K562 (cell line): ENCODE results near the gene TAS2R1.

ENCODE experiments used
- BRCA1 ChIP-seq, 2 experiments: fragments of 450-650 bp in 1 of 2; sonication (generic) in 1 of 2; formaldehyde crosslinking in 1 of 2; IDR thresholded peaks; 2 replicates each; pipeline versions ENCODE4 v1.5.0 to v1.6.1; 2017 to 2020; ENCODE audit warnings: mild to moderate bottlenecking in 1 of 2, missing genetic modification reagents in 1 of 2
- CC2D1A ChIP-seq: fragments of 450-650 bp; IDR thresholded peaks from 2 replicates; pipeline ENCODE4 v1.6.1; 2017; ENCODE audit warnings: mild to moderate bottlenecking
- ELF1 ChIP-seq: fragments of 200-800 bp; sonication (Bioruptor generic); IDR thresholded peaks from 2 replicates; pipeline ENCODE4 v1.6.1; 2016; ENCODE audit warnings: missing genetic modification characterization, missing compliant biosample characterization
- FOXJ3 ChIP-seq: sonication (generic); formaldehyde crosslinking; IDR thresholded peaks from 2 replicates; pipeline ENCODE4 v1.4.0; 2020; ENCODE audit warnings: mild to moderate bottlenecking, missing genetic modification reagents
- HDAC2 ChIP-seq: fragments of 450-650 bp; IDR thresholded peaks from 2 replicates; pipeline ENCODE4 v1.6.1; 2016; ENCODE audit warnings: mild to moderate bottlenecking
- MTA3 ChIP-seq: fragments of 450-650 bp; formaldehyde crosslinking; IDR thresholded peaks from 2 replicates; pipeline ENCODE4 v1.6.1; 2017; ENCODE audit warnings: mild to moderate bottlenecking, borderline replicate concordance
- TF ChIP-seq, protein P1 (sequence below): sonication (generic); formaldehyde crosslinking; IDR thresholded peaks from 2 replicates; pipeline ENCODE4 v1.8.0; 2022; ENCODE audit warnings: missing genetic modification reagents, mild to moderate bottlenecking, moderate library complexity, borderline replicate concordance
- TF ChIP-seq, protein P2 (sequence below), 2 experiments: IDR thresholded peaks; 2 replicates each; pipeline ENCODE4 v1.6.1; 2012; ENCODE audit warnings: improper control_type of control experiment in 2 of 2, low read depth in 2 of 2, low read length in 2 of 2, borderline replicate concordance in 1 of 2
- TF ChIP-seq, protein P3 (sequence below): sonication (generic); formaldehyde crosslinking; IDR thresholded peaks from 2 replicates; pipeline ENCODE4 v1.5.0; 2020; ENCODE audit warnings: missing genetic modification reagents

DNA sequence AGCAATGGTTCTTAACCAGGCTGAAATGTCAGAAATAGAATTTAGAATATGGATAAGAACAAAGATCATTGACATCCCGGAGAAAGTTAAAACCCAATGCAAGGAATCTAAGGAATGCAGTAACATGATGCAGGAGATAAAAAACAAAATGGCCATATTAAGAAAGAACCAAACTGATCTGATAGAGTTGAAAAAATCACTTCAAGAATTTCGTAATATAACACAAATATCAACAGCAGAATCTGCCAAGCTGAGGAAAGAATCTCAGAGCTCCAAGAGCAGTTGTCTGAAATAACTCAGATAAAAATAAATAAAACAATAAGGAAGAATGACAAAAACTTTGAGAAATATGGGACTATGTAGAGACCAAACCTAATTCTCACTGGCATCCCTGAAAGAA, 37.8 kb upstream of the TAS2R1 start:
- TF ChIP-seq FOXJ3 (CRISPR knock-in tag) (no peak), HDAC2 (no peak), CC2D1A (no peak), BRCA1 (IDR thresholded peaks at IDR 0.05) (no peak), BRCA1 (CRISPR knock-in tag; IDR thresholded peaks at IDR 0.05) (no peak), ELF1 (tag) (no peak), MTA3 (no peak)
- TF ChIP-seq, protein P1, sequence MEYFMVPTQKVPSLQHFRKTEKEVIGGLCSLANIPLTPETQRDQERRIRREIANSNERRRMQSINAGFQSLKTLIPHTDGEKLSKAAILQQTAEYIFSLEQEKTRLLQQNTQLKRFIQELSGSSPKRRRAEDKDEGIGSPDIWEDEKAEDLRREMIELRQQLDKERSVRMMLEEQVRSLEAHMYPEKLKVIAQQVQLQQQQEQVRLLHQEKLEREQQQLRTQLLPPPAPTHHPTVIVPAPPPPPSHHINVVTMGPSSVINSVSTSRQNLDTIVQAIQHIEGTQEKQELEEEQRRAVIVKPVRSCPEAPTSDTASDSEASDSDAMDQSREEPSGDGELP (CRISPR knock-in tag): no peak
- TF ChIP-seq, protein P2, sequence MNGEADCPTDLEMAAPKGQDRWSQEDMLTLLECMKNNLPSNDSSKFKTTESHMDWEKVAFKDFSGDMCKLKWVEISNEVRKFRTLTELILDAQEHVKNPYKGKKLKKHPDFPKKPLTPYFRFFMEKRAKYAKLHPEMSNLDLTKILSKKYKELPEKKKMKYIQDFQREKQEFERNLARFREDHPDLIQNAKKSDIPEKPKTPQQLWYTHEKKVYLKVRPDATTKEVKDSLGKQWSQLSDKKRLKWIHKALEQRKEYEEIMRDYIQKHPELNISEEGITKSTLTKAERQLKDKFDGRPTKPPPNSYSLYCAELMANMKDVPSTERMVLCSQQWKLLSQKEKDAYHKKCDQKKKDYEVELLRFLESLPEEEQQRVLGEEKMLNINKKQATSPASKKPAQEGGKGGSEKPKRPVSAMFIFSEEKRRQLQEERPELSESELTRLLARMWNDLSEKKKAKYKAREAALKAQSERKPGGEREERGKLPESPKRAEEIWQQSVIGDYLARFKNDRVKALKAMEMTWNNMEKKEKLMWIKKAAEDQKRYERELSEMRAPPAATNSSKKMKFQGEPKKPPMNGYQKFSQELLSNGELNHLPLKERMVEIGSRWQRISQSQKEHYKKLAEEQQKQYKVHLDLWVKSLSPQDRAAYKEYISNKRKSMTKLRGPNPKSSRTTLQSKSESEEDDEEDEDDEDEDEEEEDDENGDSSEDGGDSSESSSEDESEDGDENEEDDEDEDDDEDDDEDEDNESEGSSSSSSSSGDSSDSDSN (IDR thresholded peaks at IDR 0.05; ENCODE audit: borderline replicate concordance in 1 of 2, low read depth in 2 of 2, low read length in 2 of 2): no peak
- TF ChIP-seq, protein P3, sequence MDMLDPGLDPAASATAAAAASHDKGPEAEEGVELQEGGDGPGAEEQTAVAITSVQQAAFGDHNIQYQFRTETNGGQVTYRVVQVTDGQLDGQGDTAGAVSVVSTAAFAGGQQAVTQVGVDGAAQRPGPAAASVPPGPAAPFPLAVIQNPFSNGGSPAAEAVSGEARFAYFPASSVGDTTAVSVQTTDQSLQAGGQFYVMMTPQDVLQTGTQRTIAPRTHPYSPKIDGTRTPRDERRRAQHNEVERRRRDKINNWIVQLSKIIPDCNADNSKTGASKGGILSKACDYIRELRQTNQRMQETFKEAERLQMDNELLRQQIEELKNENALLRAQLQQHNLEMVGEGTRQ: no peak
